LNCaP clone FGC (cell line): Measurements from ENCODE around the gene TCERG1L.

Source experiments
- DNase-seq: peaks from one replicate; pipeline ENCODE4 v3.0.0-alpha.2; 2011; ENCODE audit warnings: low read depth
- H3K4me3 ChIP-seq: 2 replicates; pipeline ENCODE4 v1.5.1; 2011; ENCODE audit warnings: mild to moderate bottlenecking, low read depth, low read length, control low read depth
- CTCF ChIP-seq: IDR thresholded peaks from 2 replicates; pipeline ENCODE4 v1.5.1; 2012; ENCODE audit warnings: mild to moderate bottlenecking; ENCODE audit not compliant: control insufficient read depth, insufficient read depth; ENCODE audit errors: extremely low read depth

The TCERG1L gene

GRCh38 chr10:131211559-131211958 lies 100.0 kb downstream of the TCERG1L start:
- DNase-seq, result no peak
- H3K4me3 ChIP-seq, result no peak overlapping the region
- no peak for TF ChIP-seq CTCF

- DNase-seq, result no peak
- TF ChIP-seq CTCF, result no peak
- H3K4me3 ChIP-seq, result no peak overlapping the region
These were observed 100.4 kb downstream of the TCERG1L start for GRCh38 chr10:131211146-131211545.

- DNase-seq, result no peak
- TF ChIP-seq CTCF, result no peak
- no peak overlapping the region for H3K4me3 ChIP-seq
These were observed 101.3 kb downstream of the TCERG1L start for GRCh38 chr10:131210181-131210580.

GRCh38 chr10:131207584-131208532 lies 103.7 kb downstream of the TCERG1L start:
- DNase-seq, result no peak
- TF ChIP-seq CTCF, result no peak
- no peak overlapping the region for H3K4me3 ChIP-seq

- H3K4me3 ChIP-seq, result no peak overlapping the region
- no peak for TF ChIP-seq CTCF
- DNase-seq, result no peak
These were observed 104.3 kb downstream of the TCERG1L start for GRCh38 chr10:131207176-131207575.

- no peak overlapping the region for H3K4me3 ChIP-seq
- no peak for DNase-seq
- TF ChIP-seq CTCF, result no peak
These were observed 105.2 kb downstream of the TCERG1L start for GRCh38 chr10:131206111-131206995.
